Sciatic nerve (tissue), 2 donors: ENCODE measurements around the gene UBE2D1. TPM values are rescaled to one million over a fixed set of nuclear protein-coding genes. Genes with fewer than 3 reads are reported as not detected.

Source experiments
- ATAC-seq: fragments of 200-7000 bp; cut with Tn5 transposase; one replicate; pipeline ENCODE4 v1.9.1; 2020; ENCODE audit warnings: mild to moderate bottlenecking, moderate library complexity
- DNase-seq: peaks from one replicate; pipeline ENCODE4 v3.0.0-alpha.2; 2020; ENCODE audit warnings: low spot score
- intact Hi-C: fragments of 100-400 bp; cut with DNase I; formaldehyde crosslinking; loops from one replicate; pipeline ENCODE4 v1.14.2; 2022
- total RNA-seq: library from RNA; stranded (reverse); fragmentation: NEBNext Ultra II Directional; extraction: Animal tissue kit (Norgen Biotek cat#: 25700); gene quantifications from one replicate; pipeline ENCODE4 v1.2.1, GENCODE V29; 2021
- donor health status: DM: no; HTN: no; CAD: no.
- donor health status: DM: no; HTN: no; CAD: no.

The UBE2D1 gene
- total RNA-seq, 1 donor from 2014 or later: 16.8 TPM

- no peak for DNase-seq
- intact Hi-C loops: no loop called here
- ATAC-seq: no peak
Observed at GRCh38 chr10:58367069-58367468, 32.3 kb downstream of the UBE2D1 start.

GRCh38 chr10:58371473-58371872 is 36.7 kb downstream of the UBE2D1 start:
- no peak for DNase-seq
- no peak for ATAC-seq

GRCh38 chr10:58372607-58373441 is 38.0 kb downstream of the UBE2D1 start:
- intact Hi-C loops: no loop called here

More at GRCh38 chr10:58371473-58371872, 36.7 kb downstream of the UBE2D1 start:
- intact Hi-C loops: no loop called here

GRCh38 chr10:58373442-58373827 is 38.6 kb downstream of the UBE2D1 start:
- DNase-seq (no peak), ATAC-seq (no peak)
- intact Hi-C loops: no loop called here

More at GRCh38 chr10:58372607-58373441, 38.0 kb downstream of the UBE2D1 start:
- ATAC-seq (no peak), DNase-seq (no peak)

DNA sequence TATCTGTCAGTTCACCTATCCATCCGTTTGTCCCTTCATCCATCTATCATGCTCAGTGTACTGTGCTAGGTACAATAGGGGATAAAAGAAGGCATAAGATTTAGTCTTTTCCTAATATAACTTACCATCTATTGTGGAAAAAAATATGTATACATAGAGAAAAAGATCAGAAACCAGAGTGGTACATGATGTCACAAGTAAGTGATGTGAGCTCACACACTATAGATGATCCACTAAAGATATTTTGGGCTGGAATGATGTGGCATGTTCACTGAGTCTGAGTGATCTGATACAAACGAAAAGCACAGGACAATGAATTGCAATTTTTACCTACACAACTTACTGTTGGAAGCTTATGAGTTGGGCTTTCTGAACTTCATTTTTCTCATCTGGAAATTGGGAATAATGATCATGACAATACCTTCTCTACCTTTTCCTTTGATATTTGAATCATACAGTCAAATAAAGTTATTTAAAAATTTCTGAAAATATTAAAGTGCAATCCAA is 47.7 kb downstream of the UBE2D1 start:
- DNase-seq (no peak), ATAC-seq (no peak)
- intact Hi-C loops: no loop called here

- DNase-seq (no peak), ATAC-seq (peak; percentile 29)
- intact Hi-C loops: no loop called here
Observed at GRCh38 chr10:58384095-58384494, 49.3 kb downstream of the UBE2D1 start.

DNA sequence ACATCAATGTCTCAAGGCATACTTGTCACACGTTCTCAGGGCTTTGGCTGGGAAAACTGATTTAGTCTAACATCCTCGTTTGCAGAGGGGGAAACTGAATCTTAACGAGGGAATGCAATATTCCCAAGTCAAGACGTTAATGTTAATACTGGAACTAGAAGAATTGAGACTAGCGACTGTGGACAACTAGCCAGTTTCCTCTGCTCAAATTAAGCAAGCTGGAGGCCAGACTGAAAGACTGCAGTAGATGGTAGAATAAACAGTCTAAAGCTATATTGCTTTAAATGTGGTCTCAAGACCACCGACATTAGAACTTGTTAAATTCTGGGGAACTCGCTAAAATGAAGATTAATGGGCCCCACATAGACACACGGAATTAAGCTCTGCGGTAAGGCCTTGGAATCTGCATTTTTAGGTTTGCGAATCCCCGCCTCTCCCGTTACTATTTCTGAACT is 49.8 kb downstream of the UBE2D1 start:
- no peak for ATAC-seq
- DNase-seq: no peak
- intact Hi-C loops: no loop called here

GRCh38 chr10:58384999-58385783 is 50.4 kb downstream of the UBE2D1 start, which contains the start of gene TFAM:
TSS of gene TFAM (plus strand) at chr10:58385410. CDS start at chr10:58385548, 138 bp downstream.
- ATAC-seq (peak; percentile 99), DNase-seq (peak; percentile 99)
- intact Hi-C loops: no loop called here

GRCh38 chr10:58385784-58386112 is 50.9 kb downstream of the UBE2D1 start:
- peak; percentile 6 for ATAC-seq
- intact Hi-C loops: no loop called here
- DNase-seq: no peak

GRCh38 chr10:58389024-58389423 is 54.2 kb downstream of the UBE2D1 start:
- intact Hi-C loops: no loop called here
- DNase-seq: no peak
- ATAC-seq: no peak

DNA sequence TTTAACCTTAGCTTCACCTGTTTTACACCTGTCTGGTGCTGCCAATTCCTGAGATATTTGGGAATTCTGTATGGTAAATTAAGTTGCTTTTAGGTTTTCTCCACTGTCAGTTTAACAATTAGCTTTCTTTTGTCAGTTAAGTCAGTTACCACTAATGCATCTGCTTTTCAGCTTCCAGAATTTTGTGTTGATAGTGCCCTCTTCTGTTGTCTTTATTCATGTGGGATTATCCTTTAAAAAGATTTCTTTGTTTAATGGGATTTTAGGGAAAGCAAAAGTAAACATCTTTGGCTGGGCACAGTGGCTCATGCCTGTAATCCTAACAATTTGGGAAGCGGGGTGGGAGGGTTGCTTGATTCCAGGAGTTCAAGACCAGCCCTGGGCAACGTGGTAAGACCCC is 58.5 kb downstream of the UBE2D1 start:
- intact Hi-C loops: no loop called here
- ATAC-seq (no peak), DNase-seq (no peak)

DNA sequence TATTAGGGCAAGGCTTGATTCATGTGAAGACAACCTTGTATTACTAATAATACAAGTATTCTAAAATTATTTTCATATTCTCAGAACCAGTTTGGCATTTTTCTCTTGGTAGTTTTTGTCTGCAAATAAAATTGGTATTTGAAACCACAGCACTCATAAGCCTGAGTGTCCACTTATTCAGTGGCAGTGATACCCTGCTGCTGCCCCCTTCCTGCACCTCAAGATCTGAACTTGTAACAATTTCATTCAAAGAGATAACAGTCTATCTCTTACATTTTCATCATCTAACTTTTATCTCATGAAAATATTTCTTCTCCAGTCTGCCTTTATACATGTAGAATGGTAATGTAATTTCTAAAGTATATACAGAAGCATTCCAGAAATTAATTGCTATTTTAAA is 59.7 kb downstream of the UBE2D1 start:
- intact Hi-C loops: no loop called here
- DNase-seq (no peak), ATAC-seq (no peak)

- ATAC-seq (no peak), DNase-seq (no peak)
- intact Hi-C loops: no loop called here
Observed at GRCh38 chr10:58396057-58396456, 61.3 kb downstream of the UBE2D1 start.

- intact Hi-C loops: no loop called here
- ATAC-seq (no peak), DNase-seq (no peak)
Observed at GRCh38 chr10:58397830-58398229, 63.0 kb downstream of the UBE2D1 start.

DNA sequence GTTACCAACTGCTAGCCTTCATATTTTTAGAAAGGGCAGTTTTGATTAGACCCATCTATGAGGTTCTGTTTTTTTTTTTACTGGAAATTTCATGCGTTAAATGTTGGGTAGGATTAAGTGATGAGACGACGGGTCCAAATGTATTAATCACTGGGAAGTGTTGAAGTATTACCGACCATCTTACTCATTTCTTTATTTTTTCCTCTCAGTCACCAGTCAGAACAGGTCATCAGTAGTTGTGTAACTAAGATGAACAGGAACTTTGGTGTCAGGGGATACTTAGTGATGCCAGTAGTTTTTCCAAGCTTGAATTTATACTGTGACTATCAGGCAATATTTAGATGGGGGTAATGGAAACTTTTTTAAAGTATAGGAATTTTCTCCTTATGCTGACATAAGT is 64.6 kb downstream of the UBE2D1 start:
- ATAC-seq: no peak
- DNase-seq: no peak
- intact Hi-C loops: no loop called here

DNA sequence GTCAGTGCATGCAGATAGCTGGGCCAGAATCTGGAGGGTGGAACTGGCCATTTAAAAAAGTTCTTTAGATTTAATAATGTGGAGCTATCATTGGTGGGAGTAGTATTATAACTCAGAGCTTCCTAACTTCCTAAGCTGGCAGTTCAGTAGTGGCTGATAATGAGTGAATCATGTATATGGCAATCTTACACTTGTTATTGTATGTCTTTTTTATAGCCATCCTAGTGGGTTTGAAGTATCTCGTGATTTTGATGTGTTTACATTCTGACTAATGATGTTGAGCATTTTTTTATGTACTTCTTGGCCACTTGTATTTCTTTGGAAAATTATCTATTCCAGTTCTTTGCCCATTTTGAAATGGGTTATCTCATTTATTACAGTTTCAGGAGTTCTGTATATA is 65.8 kb downstream of the UBE2D1 start:
- ATAC-seq (no peak), DNase-seq (no peak)
- intact Hi-C loops: no loop called here

DNA sequence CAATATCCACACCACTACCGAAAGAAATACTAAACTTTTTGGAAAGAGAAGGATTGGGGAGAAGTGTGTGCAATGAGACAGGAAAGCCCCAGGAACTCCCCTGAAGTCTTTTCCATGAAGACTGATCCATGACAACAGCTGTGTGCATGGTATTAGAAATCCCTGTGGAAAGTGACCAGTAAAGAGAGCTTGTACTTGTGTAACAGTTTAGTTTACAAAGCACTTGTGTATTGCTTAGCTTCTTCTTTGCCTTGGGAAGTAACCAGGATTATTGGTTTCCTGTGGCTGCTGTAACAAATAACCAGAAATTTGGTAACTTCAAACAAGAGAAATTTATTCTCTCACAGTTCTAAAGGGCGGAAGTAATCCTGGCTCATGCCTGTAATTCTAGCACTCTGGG is 69.2 kb downstream of the UBE2D1 start:
- no peak for ATAC-seq
- intact Hi-C loops: no loop called here
- DNase-seq: no peak

GRCh38 chr10:58409956-58410610 is 75.3 kb downstream of the UBE2D1 start:
- no peak for ATAC-seq
- no peak for DNase-seq
- intact Hi-C loops: no loop called here

DNA sequence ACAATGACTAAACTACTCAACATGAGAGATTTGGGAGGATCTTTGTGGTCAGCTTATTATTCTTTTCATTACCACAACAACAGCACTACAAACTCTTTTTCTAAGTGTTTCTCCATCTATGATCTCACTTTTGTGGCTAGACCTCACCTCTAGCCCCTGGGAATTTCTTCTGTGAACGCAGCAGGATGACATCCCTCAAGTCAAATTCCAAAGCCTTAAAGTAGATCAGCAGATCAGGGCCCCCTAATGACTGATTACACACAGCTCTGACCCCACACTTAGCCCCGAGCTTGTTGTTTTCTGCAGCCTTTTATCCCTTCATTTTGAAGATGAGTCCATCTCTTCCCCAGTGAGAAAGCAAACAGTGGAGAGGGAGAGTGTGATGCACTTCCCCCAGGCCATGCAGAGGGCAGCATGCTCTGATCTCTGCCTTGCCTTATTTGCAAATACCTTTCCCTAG is 77.7 kb downstream of the UBE2D1 start:
- DNase-seq: no peak
- ATAC-seq: no peak
- intact Hi-C loops: no loop called here
